Measurements from ENCODE around the gene SMARCC1.

The SMARCC1 gene

GRCh38 chr3:47581835-47582234 is 199.9 kb downstream of the SMARCC1 start:
- DNase-seq: no peak

- DNase-seq: no peak
These were observed 200.3 kb downstream of the SMARCC1 start for GRCh38 chr3:47581422-47581821.

- no peak for DNase-seq
These were observed 201.2 kb downstream of the SMARCC1 start for GRCh38 chr3:47580481-47580880.

- DNase-seq: no peak
These were observed 201.8 kb downstream of the SMARCC1 start for GRCh38 chr3:47579875-47580274.

GRCh38 chr3:47578691-47579632 is 202.7 kb downstream of the SMARCC1 start, which contains the start of gene CSPG5:
CSPG5 (minus strand) TSS chr3:47578865; CDS start chr3:47578693, 172 bp downstream.
- no peak for DNase-seq

- no peak for DNase-seq
These were observed 203.5 kb downstream of the SMARCC1 start for GRCh38 chr3:47578119-47578632.

GRCh38 chr3:47577583-47578118 is 204.0 kb downstream of the SMARCC1 start:
- DNase-seq: no peak

- no peak for DNase-seq
These were observed 208.2 kb downstream of the SMARCC1 start for GRCh38 chr3:47573190-47574172.

- DNase-seq: no peak
These were observed 210.1 kb downstream of the SMARCC1 start for GRCh38 chr3:47571391-47572175.

- no peak for DNase-seq
These were observed 212.8 kb downstream of the SMARCC1 start for GRCh38 chr3:47568901-47569300.

GRCh38 chr3:47567149-47567548 is 214.5 kb downstream of the SMARCC1 start:
- no peak for DNase-seq

GRCh38 chr3:47566667-47567066 is 215.0 kb downstream of the SMARCC1 start:
- DNase-seq: no peak

GRCh38 chr3:47565734-47566550 is 215.8 kb downstream of the SMARCC1 start:
- DNase-seq: no peak

- DNase-seq: no peak
These were observed 225.3 kb downstream of the SMARCC1 start for GRCh38 chr3:47556351-47556750.

GRCh38 chr3:47554335-47554734 is 227.4 kb downstream of the SMARCC1 start:
- DNase-seq: no peak

GRCh38 chr3:47553407-47553806 is 228.3 kb downstream of the SMARCC1 start:
- DNase-seq: no peak

GRCh38 chr3:47542471-47543173 is 239.1 kb downstream of the SMARCC1 start:
- DNase-seq: no peak

GRCh38 chr3:47541583-47542108 is 240.0 kb downstream of the SMARCC1 start:
- DNase-seq: no peak

- DNase-seq: no peak
These were observed 241.4 kb downstream of the SMARCC1 start for GRCh38 chr3:47540281-47540680.

- no peak for DNase-seq
These were observed 244.7 kb downstream of the SMARCC1 start for GRCh38 chr3:47536967-47537366.
